Measurements from ENCODE around the gene CYP1A1. TPM values are rescaled to one million over a fixed set of nuclear protein-coding genes. Genes with fewer than 3 reads are reported as not detected.

CYP1A1 gene
- total and polyA plus RNA-seq, 9 of the 15 experiments (the other 6 are each of a cell fraction or from before 2014, with no cell fraction given): 0.04 to 0.13 (median 0.05) TPM; not detected in 5

DNA sequence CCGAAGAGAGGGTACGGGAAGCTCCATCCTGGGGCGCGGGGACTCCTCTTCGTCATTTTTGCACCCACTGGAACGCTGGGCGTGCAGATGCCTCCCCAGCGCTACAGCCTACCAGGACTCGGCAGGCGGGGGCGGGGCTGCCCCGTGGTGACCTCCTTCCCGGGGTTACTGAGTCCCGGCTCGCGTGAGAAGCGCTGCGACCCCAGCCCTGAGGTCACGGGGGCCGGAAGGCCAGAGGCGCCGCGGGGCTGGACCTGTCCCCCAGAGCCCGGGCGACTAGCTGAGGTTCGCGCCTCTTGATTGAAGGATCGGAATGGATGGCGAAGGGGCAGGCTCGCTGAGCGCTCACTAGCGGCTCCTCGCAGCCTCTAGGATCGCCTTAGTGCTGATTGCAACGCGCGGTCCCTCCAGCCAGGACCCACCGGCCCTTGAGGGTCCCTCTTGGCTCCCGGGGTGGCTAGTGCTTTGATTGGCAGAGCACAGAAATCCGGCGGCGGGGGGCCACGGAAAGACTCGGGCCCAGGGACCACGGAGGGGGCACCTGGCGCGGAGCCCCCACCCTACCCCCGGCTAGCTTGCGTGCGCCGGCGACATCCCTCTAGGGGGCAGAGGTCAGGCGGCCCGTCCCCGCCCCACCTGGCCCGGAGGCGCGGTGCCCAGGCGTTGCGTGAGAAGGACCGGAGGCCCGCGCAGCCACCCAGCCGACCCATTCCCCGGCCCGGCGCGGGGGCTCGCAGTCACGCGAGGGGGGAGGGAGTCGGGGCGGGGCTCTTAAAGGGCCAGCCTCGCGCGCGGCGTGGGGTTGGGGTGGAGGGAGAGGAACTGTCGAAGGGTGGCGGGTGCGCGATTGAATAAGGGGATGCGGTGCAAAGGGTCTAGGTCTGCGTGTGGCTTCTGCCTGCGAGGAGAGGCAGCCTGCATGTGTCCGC is 781 bp upstream of the CYP1A1 start (continued):
- TF ChIP-seq EGR1 (conservative IDR thresholded peaks at IDR 0.05) (peak; percentile 43), NRF1 (conservative IDR thresholded peaks at IDR 0.05 in 1 of 2, IDR thresholded peaks at IDR 0.05 in 1 of 2) (peak; percentile 33 to 41; a peak in 2 of 4 replicates), HNRNPL (IDR thresholded peaks at IDR 0.05; ENCODE audit: low read depth, low read length) (no peak), CBX3 (IDR thresholded peaks at IDR 0.05; ENCODE audit: borderline replicate concordance in 1 of 2, low read length in 2 of 2) (no peak), NR2C1 (IDR thresholded peaks at IDR 0.05) (no peak; the same call in 1 of the 2 replicates), NR2C1 (tag; IDR thresholded peaks at IDR 0.05) (peak; percentile 49), NCOR1 (IDR thresholded peaks at IDR 0.05) (no peak), NFRKB (IDR thresholded peaks at IDR 0.05; ENCODE audit: low read depth) (no peak), RAD21 (CRISPR knock-in tag; conservative IDR thresholded peaks at IDR 0.05 in 1 of 2, IDR thresholded peaks at IDR 0.05 in 1 of 2) (no peak), XRCC5 (IDR thresholded peaks at IDR 0.05; ENCODE audit: low read depth, low read length) (no peak), NR2C2 (CRISPR knock-in tag; IDR thresholded peaks at IDR 0.05) (no peak), NR2C2 (tag; IDR thresholded peaks at IDR 0.05) (peak; percentile 81), BHLHE40 (IDR thresholded peaks at IDR 0.05; ENCODE audit: low read length) (no peak), ZNF324 (CRISPR knock-in tag; IDR thresholded peaks at IDR 0.05) (no peak), RBBP5 (IDR thresholded peaks at IDR 0.05; ENCODE audit: borderline replicate concordance, insufficient read depth, low read length, poor library complexity, severe bottlenecking) (no peak), RCOR1 (IDR thresholded peaks at IDR 0.05; ENCODE audit: borderline replicate concordance in 1 of 2, low read depth in 2 of 2, low read length in 2 of 2) (no peak), JUND (IDR thresholded peaks at IDR 0.05; ENCODE audit: borderline replicate concordance, low read depth, low read length) (no peak), JUND (tag; IDR thresholded peaks at IDR 0.05; ENCODE audit: borderline replicate concordance, low read depth, low read length) (no peak)
- TF ChIP-seq, protein P1, sequence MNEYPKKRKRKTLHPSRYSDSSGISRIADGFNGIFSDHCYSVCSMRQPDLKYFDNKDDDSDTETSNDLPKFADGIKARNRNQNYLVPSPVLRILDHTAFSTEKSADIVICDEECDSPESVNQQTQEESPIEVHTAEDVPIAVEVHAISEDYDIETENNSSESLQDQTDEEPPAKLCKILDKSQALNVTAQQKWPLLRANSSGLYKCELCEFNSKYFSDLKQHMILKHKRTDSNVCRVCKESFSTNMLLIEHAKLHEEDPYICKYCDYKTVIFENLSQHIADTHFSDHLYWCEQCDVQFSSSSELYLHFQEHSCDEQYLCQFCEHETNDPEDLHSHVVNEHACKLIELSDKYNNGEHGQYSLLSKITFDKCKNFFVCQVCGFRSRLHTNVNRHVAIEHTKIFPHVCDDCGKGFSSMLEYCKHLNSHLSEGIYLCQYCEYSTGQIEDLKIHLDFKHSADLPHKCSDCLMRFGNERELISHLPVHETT (CRISPR knock-in tag; conservative IDR thresholded peaks at IDR 0.05 in 1 of 2, IDR thresholded peaks at IDR 0.05 in 1 of 2): no peak
- TF ChIP-seq, protein P2, sequence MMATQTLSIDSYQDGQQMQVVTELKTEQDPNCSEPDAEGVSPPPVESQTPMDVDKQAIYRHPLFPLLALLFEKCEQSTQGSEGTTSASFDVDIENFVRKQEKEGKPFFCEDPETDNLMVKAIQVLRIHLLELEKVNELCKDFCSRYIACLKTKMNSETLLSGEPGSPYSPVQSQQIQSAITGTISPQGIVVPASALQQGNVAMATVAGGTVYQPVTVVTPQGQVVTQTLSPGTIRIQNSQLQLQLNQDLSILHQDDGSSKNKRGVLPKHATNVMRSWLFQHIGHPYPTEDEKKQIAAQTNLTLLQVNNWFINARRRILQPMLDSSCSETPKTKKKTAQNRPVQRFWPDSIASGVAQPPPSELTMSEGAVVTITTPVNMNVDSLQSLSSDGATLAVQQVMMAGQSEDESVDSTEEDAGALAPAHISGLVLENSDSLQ (IDR thresholded peaks at IDR 0.05): no peak
- TF ChIP-seq, protein P3, sequence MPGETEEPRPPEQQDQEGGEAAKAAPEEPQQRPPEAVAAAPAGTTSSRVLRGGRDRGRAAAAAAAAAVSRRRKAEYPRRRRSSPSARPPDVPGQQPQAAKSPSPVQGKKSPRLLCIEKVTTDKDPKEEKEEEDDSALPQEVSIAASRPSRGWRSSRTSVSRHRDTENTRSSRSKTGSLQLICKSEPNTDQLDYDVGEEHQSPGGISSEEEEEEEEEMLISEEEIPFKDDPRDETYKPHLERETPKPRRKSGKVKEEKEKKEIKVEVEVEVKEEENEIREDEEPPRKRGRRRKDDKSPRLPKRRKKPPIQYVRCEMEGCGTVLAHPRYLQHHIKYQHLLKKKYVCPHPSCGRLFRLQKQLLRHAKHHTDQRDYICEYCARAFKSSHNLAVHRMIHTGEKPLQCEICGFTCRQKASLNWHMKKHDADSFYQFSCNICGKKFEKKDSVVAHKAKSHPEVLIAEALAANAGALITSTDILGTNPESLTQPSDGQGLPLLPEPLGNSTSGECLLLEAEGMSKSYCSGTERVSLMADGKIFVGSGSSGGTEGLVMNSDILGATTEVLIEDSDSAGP (CRISPR knock-in tag; IDR thresholded peaks at IDR 0.05): peak; percentile 83
- TF ChIP-seq, protein P4, sequence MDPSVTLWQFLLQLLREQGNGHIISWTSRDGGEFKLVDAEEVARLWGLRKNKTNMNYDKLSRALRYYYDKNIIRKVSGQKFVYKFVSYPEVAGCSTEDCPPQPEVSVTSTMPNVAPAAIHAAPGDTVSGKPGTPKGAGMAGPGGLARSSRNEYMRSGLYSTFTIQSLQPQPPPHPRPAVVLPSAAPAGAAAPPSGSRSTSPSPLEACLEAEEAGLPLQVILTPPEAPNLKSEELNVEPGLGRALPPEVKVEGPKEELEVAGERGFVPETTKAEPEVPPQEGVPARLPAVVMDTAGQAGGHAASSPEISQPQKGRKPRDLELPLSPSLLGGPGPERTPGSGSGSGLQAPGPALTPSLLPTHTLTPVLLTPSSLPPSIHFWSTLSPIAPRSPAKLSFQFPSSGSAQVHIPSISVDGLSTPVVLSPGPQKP (CRISPR knock-in tag; IDR thresholded peaks at IDR 0.05): no peak
